ENCODE data around the gene L3MBTL4. TPM values are rescaled to one million over a fixed set of nuclear protein-coding genes. Genes with fewer than 3 reads are reported as not detected.

L3MBTL4 gene
- total RNA-seq, 2 experiments from 2014 or later: not detected

- ChIA-PET CTCF (ENCODE audit: unreplicated experiment) (no interaction called here), POLR2A (no interaction called here)
- Histone ChIP-seq H3K4me1 (ENCODE audit: insufficient read depth, low read length, poor library complexity, severe bottlenecking) (no peaks in the 10 kb centered on the region), H4K20me1 (ENCODE audit: insufficient read depth, low read length) (no peaks in the 10 kb centered on the region), H3K79me2 (ENCODE audit: insufficient read depth, low read depth, low read length) (no peaks in the 10 kb centered on the region), H3K4me3 (ENCODE audit: low read depth, low read length, poor library complexity, severe bottlenecking) (no peak overlapping the region), H2AFZ (ENCODE audit: low read length) (no peak overlapping the region), H3K9me3 (ENCODE audit: low read length) (no peaks in the 10 kb centered on the region), H3K36me3 (ENCODE audit: insufficient read depth, low read length) (no peaks in the 10 kb centered on the region), H3K4me2 (ENCODE audit: low read length) (no peak overlapping the region), H3K27ac (ENCODE audit: low read depth, low read length, poor library complexity, severe bottlenecking) (no peak overlapping the region), H3K9me2 (ENCODE audit: insufficient read depth, low read length) (no peaks in the 10 kb centered on the region)
- TF ChIP-seq CTCF (conservative IDR thresholded peaks at IDR 0.05; ENCODE audit: low read length): no peak
- no peak for TF ChIP-seq EZH2phosphoT487 (IDR thresholded peaks at IDR 0.05; ENCODE audit: borderline replicate concordance, low read depth, low read length)
- DNase-seq (ENCODE audit: low spot score): no peak
- BruUV-seq (replicated peaks): no TSS peak
- intact Hi-C loops (cut with micrococcal nuclease; ENCODE audit: unreplicated experiment): no loop called here
These were observed 463.1 kb downstream of the L3MBTL4 start for GRCh38 chr18:5951515-5952091.

- CTCF ChIA-PET (ENCODE audit: unreplicated experiment): no interaction called here
- no TSS peak for BruUV-seq (replicated peaks)
- Histone ChIP-seq H3K4me2 (ENCODE audit: low read length) (no peak overlapping the region), H2AFZ (ENCODE audit: low read length) (no peak overlapping the region), H3K9me3 (ENCODE audit: low read length) (no peaks in the 10 kb centered on the region), H3K4me1 (ENCODE audit: insufficient read depth, low read length, poor library complexity, severe bottlenecking) (no peaks in the 10 kb centered on the region), H3K9me2 (ENCODE audit: insufficient read depth, low read length) (no peaks in the 10 kb centered on the region), H3K36me3 (ENCODE audit: insufficient read depth, low read length) (no peaks in the 10 kb centered on the region), H4K20me1 (ENCODE audit: insufficient read depth, low read length) (no peaks in the 10 kb centered on the region), H3K79me2 (ENCODE audit: insufficient read depth, low read depth, low read length) (no peaks in the 10 kb centered on the region), H3K27ac (ENCODE audit: low read depth, low read length, poor library complexity, severe bottlenecking) (no peak overlapping the region), H3K4me3 (ENCODE audit: low read depth, low read length, poor library complexity, severe bottlenecking) (no peak overlapping the region)
- intact Hi-C loops (cut with micrococcal nuclease; ENCODE audit: unreplicated experiment): no loop called here
- POLR2A ChIA-PET: interaction anchor here (1.2 kb wide), 1 partner anchor 12 kb away, joined by 3 read pairs; no protein-coding TSS in a partner anchor
- no peak for TF ChIP-seq EZH2phosphoT487 (IDR thresholded peaks at IDR 0.05; ENCODE audit: borderline replicate concordance, low read depth, low read length)
- no peak for TF ChIP-seq CTCF (conservative IDR thresholded peaks at IDR 0.05; ENCODE audit: low read length)
- DNase-seq (ENCODE audit: low spot score): no peak
These were observed 465.9 kb downstream of the L3MBTL4 start for GRCh38 chr18:5948781-5949180.

GRCh38 chr18:5948237-5948636, 466.5 kb downstream of the L3MBTL4 start:
- TF ChIP-seq EZH2phosphoT487 (IDR thresholded peaks at IDR 0.05; ENCODE audit: borderline replicate concordance, low read depth, low read length) (no peak), CTCF (conservative IDR thresholded peaks at IDR 0.05; ENCODE audit: low read length) (no peak)
- no peak overlapping the region for H3K4me2 ChIP-seq (ENCODE audit: low read length)
- H3K27ac ChIP-seq (ENCODE audit: low read depth, low read length, poor library complexity, severe bottlenecking): no peak overlapping the region
- no peak overlapping the region for H3K4me3 ChIP-seq (ENCODE audit: low read depth, low read length, poor library complexity, severe bottlenecking)
- H3K36me3 ChIP-seq (ENCODE audit: insufficient read depth, low read length): no peaks in the 10 kb centered on the region
- no peaks in the 10 kb centered on the region for H4K20me1 ChIP-seq (ENCODE audit: insufficient read depth, low read length)
- no peaks in the 10 kb centered on the region for H3K9me2 ChIP-seq (ENCODE audit: insufficient read depth, low read length)
- H3K4me1 ChIP-seq (ENCODE audit: insufficient read depth, low read length, poor library complexity, severe bottlenecking): no peaks in the 10 kb centered on the region
- H2AFZ ChIP-seq (ENCODE audit: low read length): no peak overlapping the region
- ChIA-PET CTCF (ENCODE audit: unreplicated experiment) (no interaction called here), POLR2A (interaction anchor here (0.6 to 1.2 kb wide), 2 partner anchors 12 to 921 kb away, joined by 3 read pairs; no protein-coding TSS in a partner anchor)
- no TSS peak for BruUV-seq (replicated peaks)
- intact Hi-C loops (cut with micrococcal nuclease; ENCODE audit: unreplicated experiment): no loop called here
- H3K79me2 ChIP-seq (ENCODE audit: insufficient read depth, low read depth, low read length): no peaks in the 10 kb centered on the region
- H3K9me3 ChIP-seq (ENCODE audit: low read length): no peaks in the 10 kb centered on the region
- DNase-seq (ENCODE audit: low spot score): no peak
